Breast epithelium (tissue), 3 donors: Measurements from ENCODE around the gene MNX1.

Experiments
- CTCF ChIP-seq, 3 donors: fragments of 450-650 bp; IDR thresholded peaks; one replicate each; pipeline ENCODE4 v1.5.1; 2016 to 2017; ENCODE audit warnings: antibody characterized with exemption in 3 of 3, mild to moderate bottlenecking in 3 of 3, moderate library complexity in 3 of 3
- POLR2A ChIP-seq: fragments of 450-650 bp; IDR thresholded peaks from one replicate; pipeline ENCODE4 v1.6.1; 2016; ENCODE audit warnings: antibody characterized with exemption, mild to moderate bottlenecking, moderate library complexity
- POLR2AphosphoS5 ChIP-seq, 3 donors: sonication (generic); formaldehyde crosslinking; IDR thresholded peaks; one replicate each; pipeline ENCODE4 v1.6.1; 2017; ENCODE audit warnings: antibody characterized with exemption in 3 of 3

DNA sequence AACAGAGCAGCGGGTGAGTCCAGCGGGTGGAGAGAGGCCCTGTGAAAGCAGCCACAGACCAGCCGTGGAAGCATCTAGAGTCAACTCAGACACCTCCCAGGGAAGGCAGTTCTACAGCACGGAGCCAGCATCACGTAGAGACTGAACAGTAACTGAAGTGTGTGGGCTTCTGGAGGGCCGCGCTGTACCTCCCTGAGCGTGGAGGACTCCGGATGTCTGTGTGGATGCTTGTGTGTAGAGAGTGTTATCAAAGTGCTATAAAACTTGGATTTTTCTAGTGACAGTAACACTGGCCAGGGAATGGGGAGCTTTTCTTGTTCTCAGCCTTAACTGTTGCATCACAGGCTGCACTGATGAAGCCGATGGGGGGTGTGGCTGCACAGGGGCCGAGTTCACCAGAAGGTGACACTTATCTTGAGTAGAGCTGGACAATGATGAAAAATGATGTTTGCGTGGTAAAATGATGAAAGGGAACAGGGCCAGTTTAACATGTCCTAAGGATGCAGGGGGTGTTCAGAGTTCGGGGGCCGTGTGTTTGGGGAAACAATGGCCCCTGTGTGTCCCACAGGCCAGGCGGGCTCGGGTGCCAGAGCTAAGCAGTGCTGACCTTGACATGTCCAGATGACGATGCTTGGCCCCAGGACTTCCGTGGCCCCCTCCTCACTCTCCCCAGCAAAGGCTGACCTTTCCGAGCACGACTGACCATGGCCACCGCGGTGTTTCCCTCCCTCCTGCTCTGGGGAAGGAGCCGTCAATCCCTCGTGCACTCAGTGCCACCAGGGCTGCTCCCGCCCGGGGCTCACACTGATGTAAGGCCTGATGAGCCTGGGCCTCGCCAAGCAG lies 21.9 kb downstream of the MNX1 start:
- TF ChIP-seq CTCF (IDR thresholded peaks at IDR 0.05) (no peak), POLR2AphosphoS5 (IDR thresholded peaks at IDR 0.05) (no peak), POLR2A (no peak)
